Measurements from ENCODE around the gene UBE2QL1. TPM values are rescaled to one million over a fixed set of nuclear protein-coding genes. Genes with fewer than 3 reads are reported as not detected.

The UBE2QL1 gene
- total RNA-seq, 1 experiment from 2014 or later: 0.50 TPM

- ChIA-PET POLR2A (no interaction called here), CTCF (no interaction called here)
- H3K36me3 Mint-ChIP-seq: no peaks in the 10 kb centered on the region
- DNase-seq (ENCODE audit: low spot score) (no peak), ATAC-seq (no peak)
- no peak overlapping the region for H3K27ac Mint-ChIP-seq
- H3K4me3 Mint-ChIP-seq: no peak overlapping the region
- peaks cover 16% of the 10 kb centered on the region for H3K9me3 Mint-ChIP-seq
- TF ChIP-seq NR1H2 (CRISPR knock-in tag; IDR thresholded peaks at IDR 0.05) (no peak), ZNF671 (CRISPR knock-in tag; IDR thresholded peaks at IDR 0.05) (no peak), ZMAT4 (CRISPR knock-in tag; IDR thresholded peaks at IDR 0.05) (no peak)
- H3K4me1 Mint-ChIP-seq: peaks cover 28% of the 10 kb centered on the region
- peaks cover 7% of the 10 kb centered on the region for H3K27me3 Mint-ChIP-seq (ENCODE audit: low read depth)
These were observed 21.2 kb downstream of the UBE2QL1 start for GRCh38 chr5:6469836-6470235.

DNA sequence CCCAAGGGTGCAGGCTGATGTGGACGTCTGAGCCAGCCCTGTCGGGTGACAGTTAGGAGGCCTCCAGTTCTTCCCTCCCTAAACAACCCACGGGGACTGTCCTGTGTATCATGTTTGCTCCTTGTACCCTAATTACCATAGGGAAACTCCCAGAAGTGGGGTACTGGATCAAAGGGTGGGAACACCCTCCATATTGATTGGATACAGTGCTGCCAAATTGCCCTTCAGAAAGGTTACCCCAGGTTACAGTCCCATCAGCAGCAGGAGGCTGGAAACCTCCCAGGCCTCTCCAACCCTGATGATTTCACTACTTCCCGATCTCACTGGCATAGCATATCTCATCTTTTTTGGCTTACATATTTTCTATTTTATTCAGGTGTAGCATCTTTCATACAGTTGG lies 22.0 kb downstream of the UBE2QL1 start:
- H3K27me3 Mint-ChIP-seq (ENCODE audit: low read depth): peaks cover 7% of the 10 kb centered on the region
- CTCF ChIA-PET: no interaction called here
- no peak overlapping the region for H3K27ac Mint-ChIP-seq
- peaks cover 33% of the 10 kb centered on the region for H3K4me1 Mint-ChIP-seq
- POLR2A ChIA-PET: no interaction called here
- H3K4me3 Mint-ChIP-seq: no peak overlapping the region
- no peaks in the 10 kb centered on the region for H3K36me3 Mint-ChIP-seq
- TF ChIP-seq SMAD4 (CRISPR knock-in tag; IDR thresholded peaks at IDR 0.05) (no peak), JAZF1 (CRISPR knock-in tag; IDR thresholded peaks at IDR 0.05) (no peak)
- H3K9me3 Mint-ChIP-seq: peaks cover 16% of the 10 kb centered on the region
- no peak for DNase-seq (ENCODE audit: low spot score)
- ATAC-seq: no peak

- DNase-seq (ENCODE audit: low spot score): no peak
- ATAC-seq: no peak
- Mint-ChIP-seq H3K27me3 (ENCODE audit: low read depth) (peaks cover 7% of the 10 kb centered on the region), H3K9me3 (peaks cover 16% of the 10 kb centered on the region), H3K36me3 (no peaks in the 10 kb centered on the region), H3K27ac (no peak overlapping the region), H3K4me3 (no peak overlapping the region), H3K4me1 (peaks cover 36% of the 10 kb centered on the region)
- TF ChIP-seq GTF2I (CRISPR knock-in tag; conservative IDR thresholded peaks at IDR 0.05): no peak
- no peak for TF ChIP-seq USF2 (CRISPR knock-in tag; IDR thresholded peaks at IDR 0.05)
- TF ChIP-seq ETV6 (CRISPR knock-in tag; IDR thresholded peaks at IDR 0.05): no peak
- ChIA-PET POLR2A (no interaction called here), CTCF (no interaction called here)
These were observed 22.6 kb downstream of the UBE2QL1 start for GRCh38 chr5:6471252-6471651.

DNA sequence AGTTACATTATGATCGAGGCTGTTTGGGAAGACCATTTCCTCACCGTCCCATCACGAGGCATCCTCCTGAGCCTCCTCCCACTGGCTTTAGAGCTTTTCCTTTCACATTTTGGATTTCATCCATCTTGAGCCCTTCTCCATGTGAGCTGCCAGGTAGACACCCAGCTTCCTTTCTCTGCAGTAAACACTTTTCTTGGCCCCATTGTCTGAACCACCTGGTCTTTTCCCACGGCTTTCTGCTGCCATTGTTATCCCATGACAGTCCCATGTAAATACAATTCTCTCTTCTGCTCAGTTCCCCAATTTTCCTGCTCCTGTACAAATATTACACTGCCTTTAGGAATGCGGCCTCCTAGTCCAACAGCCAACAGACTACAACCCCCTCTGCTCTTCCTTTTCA lies 24.1 kb downstream of the UBE2QL1 start:
- Mint-ChIP-seq H3K4me3 (no peak overlapping the region), H3K9me3 (peaks cover 16% of the 10 kb centered on the region), H3K27me3 (ENCODE audit: low read depth) (peaks cover 7% of the 10 kb centered on the region), H3K27ac (no peak overlapping the region), H3K36me3 (no peaks in the 10 kb centered on the region), H3K4me1 (peaks cover 27% of the 10 kb centered on the region)
- ATAC-seq (no peak), DNase-seq (ENCODE audit: low spot score) (no peak)
- ChIA-PET POLR2A (no interaction called here), CTCF (no interaction called here)
- TF ChIP-seq ZNF219 (CRISPR knock-in tag; IDR thresholded peaks at IDR 0.05; ENCODE audit: borderline replicate concordance): no peak
- TF ChIP-seq RELA (CRISPR knock-in tag; IDR thresholded peaks at IDR 0.05; ENCODE audit: borderline replicate concordance): no peak
- TF ChIP-seq RORB (CRISPR knock-in tag; IDR thresholded peaks at IDR 0.05): no peak

DNA sequence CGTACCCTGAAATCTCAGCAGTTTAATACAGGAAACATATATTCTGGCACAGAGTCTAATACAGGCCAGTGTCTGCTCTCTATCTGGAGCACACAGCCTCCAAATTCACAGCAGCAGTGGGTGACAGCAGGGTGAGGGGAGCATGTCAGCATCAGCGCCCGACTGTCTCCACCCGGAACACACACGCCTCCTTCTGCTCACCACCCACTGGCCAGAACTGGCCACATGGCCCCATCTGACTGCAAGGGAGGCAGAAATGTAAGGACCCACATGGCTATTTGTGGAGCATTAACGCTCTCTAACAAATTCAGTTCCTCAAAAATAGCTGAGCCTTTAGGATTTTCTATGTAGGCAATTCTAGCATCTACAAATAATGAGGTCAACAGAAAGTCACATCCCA lies 24.6 kb downstream of the UBE2QL1 start:
- Mint-ChIP-seq H3K27me3 (ENCODE audit: low read depth) (peaks cover 5% of the 10 kb centered on the region), H3K9me3 (peaks cover 16% of the 10 kb centered on the region), H3K27ac (no peak overlapping the region), H3K4me1 (peaks cover 22% of the 10 kb centered on the region), H3K4me3 (no peak overlapping the region), H3K36me3 (no peaks in the 10 kb centered on the region)
- POLR2A ChIA-PET: no interaction called here
- DNase-seq (ENCODE audit: low spot score) (no peak), ATAC-seq (no peak)
- CTCF ChIA-PET: interaction anchor here (0.6 kb wide), 1 partner anchor 38 kb away, joined by 3 read pairs; no protein-coding TSS in a partner anchor
- TF ChIP-seq, protein P1, sequence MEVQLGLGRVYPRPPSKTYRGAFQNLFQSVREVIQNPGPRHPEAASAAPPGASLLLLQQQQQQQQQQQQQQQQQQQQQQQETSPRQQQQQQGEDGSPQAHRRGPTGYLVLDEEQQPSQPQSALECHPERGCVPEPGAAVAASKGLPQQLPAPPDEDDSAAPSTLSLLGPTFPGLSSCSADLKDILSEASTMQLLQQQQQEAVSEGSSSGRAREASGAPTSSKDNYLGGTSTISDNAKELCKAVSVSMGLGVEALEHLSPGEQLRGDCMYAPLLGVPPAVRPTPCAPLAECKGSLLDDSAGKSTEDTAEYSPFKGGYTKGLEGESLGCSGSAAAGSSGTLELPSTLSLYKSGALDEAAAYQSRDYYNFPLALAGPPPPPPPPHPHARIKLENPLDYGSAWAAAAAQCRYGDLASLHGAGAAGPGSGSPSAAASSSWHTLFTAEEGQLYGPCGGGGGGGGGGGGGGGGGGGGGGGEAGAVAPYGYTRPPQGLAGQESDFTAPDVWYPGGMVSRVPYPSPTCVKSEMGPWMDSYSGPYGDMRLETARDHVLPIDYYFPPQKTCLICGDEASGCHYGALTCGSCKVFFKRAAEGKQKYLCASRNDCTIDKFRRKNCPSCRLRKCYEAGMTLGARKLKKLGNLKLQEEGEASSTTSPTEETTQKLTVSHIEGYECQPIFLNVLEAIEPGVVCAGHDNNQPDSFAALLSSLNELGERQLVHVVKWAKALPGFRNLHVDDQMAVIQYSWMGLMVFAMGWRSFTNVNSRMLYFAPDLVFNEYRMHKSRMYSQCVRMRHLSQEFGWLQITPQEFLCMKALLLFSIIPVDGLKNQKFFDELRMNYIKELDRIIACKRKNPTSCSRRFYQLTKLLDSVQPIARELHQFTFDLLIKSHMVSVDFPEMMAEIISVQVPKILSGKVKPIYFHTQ (CRISPR knock-in tag; IDR thresholded peaks at IDR 0.05): no peak
- TF ChIP-seq NR2C2 (CRISPR knock-in tag; IDR thresholded peaks at IDR 0.05) (no peak), ESRRA (CRISPR knock-in tag; IDR thresholded peaks at IDR 0.05; ENCODE audit: borderline replicate concordance) (no peak), ZBTB21 (CRISPR knock-in tag; IDR thresholded peaks at IDR 0.05; ENCODE audit: borderline replicate concordance) (no peak), MXD4 (CRISPR knock-in tag; IDR thresholded peaks at IDR 0.05; ENCODE audit: borderline replicate concordance) (no peak), ZNF263 (CRISPR knock-in tag; IDR thresholded peaks at IDR 0.05; ENCODE audit: low read depth) (no peak), EMX1 (CRISPR knock-in tag; IDR thresholded peaks at IDR 0.05) (no peak), IRF2 (CRISPR knock-in tag; IDR thresholded peaks at IDR 0.05; ENCODE audit: borderline replicate concordance, low read depth) (no peak)
- TF ChIP-seq, protein P2, sequence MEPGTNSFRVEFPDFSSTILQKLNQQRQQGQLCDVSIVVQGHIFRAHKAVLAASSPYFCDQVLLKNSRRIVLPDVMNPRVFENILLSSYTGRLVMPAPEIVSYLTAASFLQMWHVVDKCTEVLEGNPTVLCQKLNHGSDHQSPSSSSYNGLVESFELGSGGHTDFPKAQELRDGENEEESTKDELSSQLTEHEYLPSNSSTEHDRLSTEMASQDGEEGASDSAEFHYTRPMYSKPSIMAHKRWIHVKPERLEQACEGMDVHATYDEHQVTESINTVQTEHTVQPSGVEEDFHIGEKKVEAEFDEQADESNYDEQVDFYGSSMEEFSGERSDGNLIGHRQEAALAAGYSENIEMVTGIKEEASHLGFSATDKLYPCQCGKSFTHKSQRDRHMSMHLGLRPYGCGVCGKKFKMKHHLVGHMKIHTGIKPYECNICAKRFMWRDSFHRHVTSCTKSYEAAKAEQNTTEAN (CRISPR knock-in tag; IDR thresholded peaks at IDR 0.05): no peak
- TF ChIP-seq, protein P3, sequence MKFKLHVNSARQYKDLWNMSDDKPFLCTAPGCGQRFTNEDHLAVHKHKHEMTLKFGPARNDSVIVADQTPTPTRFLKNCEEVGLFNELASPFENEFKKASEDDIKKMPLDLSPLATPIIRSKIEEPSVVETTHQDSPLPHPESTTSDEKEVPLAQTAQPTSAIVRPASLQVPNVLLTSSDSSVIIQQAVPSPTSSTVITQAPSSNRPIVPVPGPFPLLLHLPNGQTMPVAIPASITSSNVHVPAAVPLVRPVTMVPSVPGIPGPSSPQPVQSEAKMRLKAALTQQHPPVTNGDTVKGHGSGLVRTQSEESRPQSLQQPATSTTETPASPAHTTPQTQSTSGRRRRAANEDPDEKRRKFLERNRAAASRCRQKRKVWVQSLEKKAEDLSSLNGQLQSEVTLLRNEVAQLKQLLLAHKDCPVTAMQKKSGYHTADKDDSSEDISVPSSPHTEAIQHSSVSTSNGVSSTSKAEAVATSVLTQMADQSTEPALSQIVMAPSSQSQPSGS (CRISPR knock-in tag; IDR thresholded peaks at IDR 0.05; ENCODE audit: borderline replicate concordance, low read depth): no peak

All from WTC11 (cell line).